GM10266 (cell line): ENCODE data around the gene PCSK2.

Experiments used
- DNase-seq: peaks from one replicate; pipeline ENCODE4 v3.0.0; 2012; ENCODE audit errors: extremely low spot score
- TF ChIP-seq, protein P1 (sequence below): IDR thresholded peaks from 2 replicates; pipeline ENCODE4 v1.5.1; 2012; ENCODE audit warnings: mild to moderate bottlenecking, low read depth; ENCODE audit not compliant: control insufficient read depth, insufficient read depth; ENCODE audit errors: missing control alignments

Gene PCSK2

DNA sequence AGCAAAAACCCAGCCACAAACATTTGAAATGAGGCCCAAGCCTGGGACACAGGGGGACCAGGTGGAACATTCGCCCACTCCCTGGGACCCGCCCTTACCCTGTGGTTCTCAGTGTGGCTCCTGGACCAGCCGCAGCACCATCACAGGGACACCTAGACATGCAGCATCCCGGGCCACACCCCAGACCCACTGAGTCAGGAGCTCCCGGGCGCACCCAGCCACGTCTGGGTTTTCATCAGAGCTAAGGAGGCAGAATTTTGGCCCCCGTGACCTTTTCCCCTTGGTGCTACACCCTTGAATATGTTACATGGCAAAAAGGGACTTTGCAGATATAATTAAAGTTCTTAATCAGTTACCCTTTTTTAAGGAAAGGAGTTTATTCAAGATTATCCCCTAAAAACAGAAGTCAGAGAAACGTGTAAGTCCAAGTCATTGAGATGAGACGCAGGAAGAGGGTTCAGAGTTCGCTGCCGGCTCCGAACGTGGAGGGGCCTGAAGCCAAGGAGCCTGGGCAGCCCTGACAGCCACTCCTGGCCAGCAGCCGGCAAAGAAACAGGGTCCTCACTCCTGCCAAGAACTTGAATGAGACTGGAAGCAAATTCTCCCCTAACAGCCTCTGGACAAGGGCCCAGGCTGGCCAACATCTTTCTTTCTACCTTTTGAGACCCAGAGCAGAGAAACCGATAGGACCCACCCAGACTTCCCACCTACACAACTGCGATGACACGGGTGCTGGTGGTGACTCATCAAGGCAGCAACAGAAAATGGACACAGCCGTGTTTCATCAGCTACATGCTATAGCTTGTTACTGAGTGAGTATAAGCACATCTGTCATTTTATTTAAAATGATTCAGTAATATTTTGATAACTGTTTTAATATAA is 279.0 kb downstream of the PCSK2 start:
- TF ChIP-seq, protein P1, sequence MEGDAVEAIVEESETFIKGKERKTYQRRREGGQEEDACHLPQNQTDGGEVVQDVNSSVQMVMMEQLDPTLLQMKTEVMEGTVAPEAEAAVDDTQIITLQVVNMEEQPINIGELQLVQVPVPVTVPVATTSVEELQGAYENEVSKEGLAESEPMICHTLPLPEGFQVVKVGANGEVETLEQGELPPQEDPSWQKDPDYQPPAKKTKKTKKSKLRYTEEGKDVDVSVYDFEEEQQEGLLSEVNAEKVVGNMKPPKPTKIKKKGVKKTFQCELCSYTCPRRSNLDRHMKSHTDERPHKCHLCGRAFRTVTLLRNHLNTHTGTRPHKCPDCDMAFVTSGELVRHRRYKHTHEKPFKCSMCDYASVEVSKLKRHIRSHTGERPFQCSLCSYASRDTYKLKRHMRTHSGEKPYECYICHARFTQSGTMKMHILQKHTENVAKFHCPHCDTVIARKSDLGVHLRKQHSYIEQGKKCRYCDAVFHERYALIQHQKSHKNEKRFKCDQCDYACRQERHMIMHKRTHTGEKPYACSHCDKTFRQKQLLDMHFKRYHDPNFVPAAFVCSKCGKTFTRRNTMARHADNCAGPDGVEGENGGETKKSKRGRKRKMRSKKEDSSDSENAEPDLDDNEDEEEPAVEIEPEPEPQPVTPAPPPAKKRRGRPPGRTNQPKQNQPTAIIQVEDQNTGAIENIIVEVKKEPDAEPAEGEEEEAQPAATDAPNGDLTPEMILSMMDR: no peak
- DNase-seq: no peak

DNA sequence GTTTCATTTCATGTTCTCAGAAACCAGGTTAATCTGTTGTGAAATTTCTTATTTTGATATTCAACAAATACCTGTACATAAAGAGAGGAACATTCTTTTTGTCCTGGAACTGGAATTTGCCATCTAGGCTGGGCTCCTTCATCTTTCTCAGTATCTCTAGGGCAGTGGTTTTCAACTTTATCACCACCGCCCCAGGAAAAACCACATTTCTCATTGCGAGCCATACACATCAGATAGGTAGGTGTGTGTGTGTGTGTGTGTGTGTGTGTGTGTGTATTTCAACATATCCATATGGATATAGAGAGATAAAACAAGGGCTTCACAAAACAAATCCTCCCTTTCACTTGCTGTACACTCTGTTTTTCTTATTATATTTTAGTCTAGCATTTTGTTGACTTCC is 280.2 kb downstream of the PCSK2 start:
- TF ChIP-seq, protein P1: no peak
- no peak for DNase-seq

DNA sequence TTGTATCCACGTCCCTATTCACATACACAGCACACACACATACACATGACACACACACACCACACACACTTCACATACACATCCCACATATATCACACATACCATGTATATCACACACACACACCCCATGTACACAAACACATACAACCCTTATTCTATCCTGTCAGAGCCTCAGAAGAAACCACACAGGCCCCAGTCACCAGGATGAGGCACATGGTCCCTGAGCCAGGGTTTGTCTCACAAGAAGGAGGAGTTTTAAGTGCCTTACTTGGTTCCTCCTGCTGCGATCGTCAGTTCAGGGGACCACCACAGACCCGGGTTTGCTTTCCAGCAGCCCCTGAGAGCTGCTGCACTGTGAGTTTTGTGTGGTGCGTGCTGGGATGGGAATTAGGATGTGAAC is 280.7 kb downstream of the PCSK2 start:
- TF ChIP-seq, protein P1: no peak
- no peak for DNase-seq

DNA sequence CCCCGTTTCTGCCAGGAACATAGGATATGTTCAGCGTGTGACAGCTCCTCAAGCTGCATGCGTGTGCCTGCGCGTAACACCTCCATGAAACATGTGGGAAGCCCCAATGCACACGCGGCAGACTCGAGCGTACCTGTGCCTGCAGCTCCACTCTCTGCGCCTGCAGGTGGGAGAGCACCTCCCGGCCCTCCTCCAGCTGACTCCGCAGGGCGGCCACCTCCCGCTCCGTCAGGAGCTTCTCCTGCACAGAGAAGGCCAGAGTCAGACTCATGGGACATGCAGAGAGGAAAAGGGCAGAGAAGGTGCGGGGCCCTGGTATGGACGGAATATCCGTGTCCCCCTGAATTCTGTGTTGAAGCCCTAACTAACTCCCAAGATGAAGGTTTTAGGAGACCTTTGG is 281.9 kb downstream of the PCSK2 start:
- DNase-seq: no peak
- TF ChIP-seq, protein P1: no peak

DNA sequence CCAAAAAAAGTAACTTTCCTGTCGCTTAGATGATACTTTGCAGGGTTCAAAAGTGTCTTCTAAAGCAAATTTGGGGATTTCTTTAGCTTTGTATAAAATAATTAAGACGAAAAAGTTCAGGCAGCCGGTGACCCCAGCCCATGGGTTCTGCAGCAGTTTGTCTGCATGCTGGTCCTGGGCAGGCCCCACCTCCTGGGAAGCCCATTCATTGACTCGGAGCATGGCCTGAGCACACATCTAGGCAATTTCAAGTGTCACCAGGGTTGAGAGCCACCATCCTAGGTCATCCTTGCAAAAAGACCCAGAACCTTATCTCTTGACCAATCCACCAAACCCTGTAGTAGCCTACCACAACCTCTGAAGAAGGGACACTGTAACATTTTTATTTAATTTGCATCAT is 283.7 kb downstream of the PCSK2 start:
- DNase-seq: no peak
- TF ChIP-seq, protein P1: no peak

DNA sequence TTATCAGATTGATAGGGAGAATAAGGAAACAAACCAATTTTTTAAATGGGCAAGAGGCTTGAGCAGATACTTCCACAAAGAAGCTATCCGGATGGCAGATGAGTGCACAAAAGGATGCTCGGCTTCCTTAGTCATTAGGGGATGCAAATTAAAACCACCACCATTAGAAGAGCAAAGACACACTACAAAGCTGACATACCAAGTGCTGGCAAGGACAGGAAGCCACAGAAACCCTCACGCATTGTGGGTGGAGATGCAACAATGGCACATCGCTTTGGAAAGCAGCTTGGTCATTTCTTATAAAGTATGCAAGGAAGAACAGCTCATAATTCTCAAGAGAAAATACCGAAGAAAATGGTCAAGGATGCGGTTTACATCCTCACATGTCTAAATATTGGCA is 284.6 kb downstream of the PCSK2 start:
- TF ChIP-seq, protein P1: no peak
- no peak for DNase-seq

DNA sequence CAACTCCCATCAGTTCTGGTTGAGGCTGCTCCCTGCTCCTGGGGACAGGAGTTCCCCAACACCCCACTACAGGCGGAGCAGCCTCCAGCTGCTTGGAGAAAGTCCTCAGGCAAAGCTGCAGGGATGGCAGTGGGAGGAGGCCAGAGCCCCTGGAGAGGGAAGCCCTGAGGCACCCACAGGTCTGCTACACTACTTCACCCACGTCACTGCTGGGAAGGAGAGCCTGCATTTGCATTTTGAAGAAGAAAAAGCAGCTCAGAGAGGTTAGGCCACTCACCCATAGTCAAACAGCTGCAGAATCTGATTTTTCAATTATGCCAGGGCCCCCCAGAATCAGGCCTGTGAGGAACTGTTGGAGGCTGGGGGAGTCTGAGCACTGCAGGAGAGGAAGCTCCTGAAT is 287.1 kb downstream of the PCSK2 start:
- no peak for DNase-seq

More for the DNA sequence above, 287.1 kb downstream of the PCSK2 start:
- TF ChIP-seq, protein P1: no peak
